ENCODE data around the gene SPRY4. TPM values are rescaled to one million over a fixed set of nuclear protein-coding genes. Genes with fewer than 3 reads are reported as not detected.

SPRY4 gene
- total and polyA plus RNA-seq, 2 of the 4 experiments (the other 2 are of a cell fraction) = 8.4 to 21.0 TPM

GRCh38 chr5:142360051-142360498 lies 35.3 kb upstream of the SPRY4 start:
- no peaks in the 10 kb centered on the region for H3K9me3 ChIP-seq (ENCODE audit: control insufficient read depth, insufficient read depth, low read length)
- POLR2A ChIA-PET (ENCODE audit: unreplicated experiment) = no interaction called here
- no peak overlapping the region for H2AFZ ChIP-seq (replicated peaks; ENCODE audit: low read length, poor library complexity)
- peaks cover 14% of the 10 kb centered on the region for H3K4me1 ChIP-seq (ENCODE audit: control insufficient read depth, insufficient read depth, low read length)
- peak overlapping the region; percentile 95 for H2BK120ac ChIP-seq (ENCODE audit: low read depth, low read length)
- no peaks in the 10 kb centered on the region for H3K36me3 ChIP-seq (ENCODE audit: control insufficient read depth, insufficient read depth, low read length)
- intact Hi-C loops (cut with micrococcal nuclease) = no loop called here
- H3K4ac ChIP-seq (ENCODE audit: low read depth, low read length) = peak overlapping the region; percentile 92; the same call in 1 of the 2 replicates
- CTCF ChIA-PET = interaction anchor here (0.6 kb wide), 1 partner anchor 333 kb away, joined by 3 read pairs; no protein-coding TSS in a partner anchor
- H3K14ac ChIP-seq (replicated peaks; ENCODE audit: low read depth, low read length) = peak overlapping the region; percentile 85
- H3K27me3 ChIP-seq (ENCODE audit: control insufficient read depth, insufficient read depth, low read length) = no peaks in the 10 kb centered on the region
- no CpG with 5 or more reads among the region's 1 CpG for WGBS, 2 experiments (ENCODE audit: extremely low coverage in 2 of 2, insufficient read length in 1 of 2)
- dilution Hi-C loops (cut with HindIII; ENCODE audit: low sequenced_read_pairs, unreplicated experiment) = no loop called here
- no peak overlapping the region for H3K4me3 ChIP-seq (ENCODE audit: insufficient read depth, low read depth, low read length)
- peak overlapping the region; percentile 86 for H2AK5ac ChIP-seq (ENCODE audit: low read depth, low read length)
- no peak overlapping the region for H3K18ac ChIP-seq (ENCODE audit: low read depth, low read length)
- DNase-seq = no peak
- peak overlapping the region; percentile 37; the same call in 1 of the 2 replicates for H4K91ac ChIP-seq (ENCODE audit: insufficient read depth, low read depth, low read length)
- ATAC-seq (ENCODE audit: low read depth) = no peak
- no peak overlapping the region for H4K5ac ChIP-seq (ENCODE audit: low read depth, low read length)
- no peaks in the 10 kb centered on the region for H4K20me1 ChIP-seq (ENCODE audit: insufficient read depth, low read length)
- no peak overlapping the region for H3K27ac ChIP-seq (ENCODE audit: insufficient read depth, low read length)
- no peak overlapping the region for H3K4me2 ChIP-seq (ENCODE audit: low read depth, low read length)
- BruUV-seq (replicated peaks) = no TSS peak
- H3K56ac ChIP-seq (ENCODE audit: extremely low read depth, insufficient read depth, low read length) = no peak overlapping the region
- peak overlapping the region; percentile 93; the same call in 1 of the 2 replicates for H3K23ac ChIP-seq (ENCODE audit: low read depth, low read length)
- H2BK15ac ChIP-seq (ENCODE audit: low read depth, low read length) = peak overlapping the region; percentile 97; the same call in 2 of the 3 replicates
- H3K9me1 ChIP-seq (ENCODE audit: insufficient read depth, low read length) = peaks cover 20% of the 10 kb centered on the region
- peaks cover 33 to 77% of the 10 kb centered on the region in 2 experiments; a peak in 3 of 4 replicates for H3K79me1 ChIP-seq (ENCODE audit: low read depth in 1 of 2, low read length in 2 of 2)
- in situ Hi-C loops (cut with MboI; ENCODE audit: low sequenced_read_pairs) = no loop called here
- TF ChIP-seq MXI1 (IDR thresholded peaks at IDR 0.05; ENCODE audit: borderline replicate concordance, low read depth, low read length) (no peak), CEBPB (IDR thresholded peaks at IDR 0.05; ENCODE audit: low read depth, low read length) (no peak)
- peak overlapping the region in 1 of 2 experiments; percentile 75; a peak in 1 of 4 replicates for H4K8ac ChIP-seq (ENCODE audit: low read depth in 2 of 2, low read length in 2 of 2)
- peak overlapping the region; percentile 2 for H2AK9ac ChIP-seq (replicated peaks; ENCODE audit: low read depth, low read length, poor library complexity)
- H3K9ac ChIP-seq (ENCODE audit: low read depth, low read length) = peak overlapping the region; percentile 11; the same call in 1 of the 2 replicates
- H2BK5ac ChIP-seq (ENCODE audit: low read depth, low read length, poor library complexity, severe bottlenecking) = no peak overlapping the region
- peak overlapping the region; percentile 90; the same call in 1 of the 2 replicates for H2BK20ac ChIP-seq (ENCODE audit: low read depth, low read length)

Measured in IMR-90 (cell line).